Uterus (tissue), 4 donors: ENCODE data around the gene TBL2. TPM values are rescaled to one million over a fixed set of nuclear protein-coding genes. Genes with fewer than 3 reads are reported as not detected.

Experiments used
- DNase-seq, 2 donors: peaks; one replicate each; pipeline ENCODE4 v3.0.0-alpha.2; 2019 to 2020
- H3K27ac ChIP-seq, 2 donors: fragments of 200-600 bp; sonication (generic); 1 replicate in 1 of 2; 2 replicates in 1 of 2; pipeline ENCODE4 v1.5.1; 2016 to 2018
- H3K27me3 ChIP-seq, 2 donors: fragments of 200-600 bp; sonication (generic); one replicate each; pipeline ENCODE4 v1.5.1; 2018 to 2019; ENCODE audit warnings: control low read depth in 1 of 2
- H3K36me3 ChIP-seq, 2 donors: fragments of 200-600 bp; sonication (generic); one replicate each; pipeline ENCODE4 v1.5.1; 2019; ENCODE audit warnings: control low read depth in 1 of 2
- H3K4me1 ChIP-seq, 2 donors: fragments of 200-600 bp; sonication (generic); one replicate each; pipeline ENCODE4 v1.5.1; 2018 to 2019; ENCODE audit warnings: control low read depth in 1 of 2
- H3K4me3 ChIP-seq, 2 donors: fragments of 200-600 bp; sonication (generic); 1 replicate in 1 of 2; 2 replicates in 1 of 2; pipeline ENCODE4 v1.5.1; 2018 to 2019; ENCODE audit warnings: mild to moderate bottlenecking in 1 of 2
- H3K9me3 ChIP-seq, 2 donors: fragments of 200-600 bp; sonication (generic); one replicate each; pipeline ENCODE4 v1.5.1; 2019; ENCODE audit warnings: control low read depth in 1 of 2
- POLR2A ChIP-seq, 2 donors: fragments of 450-650 bp; IDR thresholded peaks; one replicate each; pipeline ENCODE4 v1.6.1; 2016; ENCODE audit warnings: antibody characterized with exemption in 2 of 2, mild to moderate bottlenecking in 1 of 2, moderate library complexity in 1 of 2
- intact Hi-C: fragments of 100-400 bp; cut with DNase I; formaldehyde crosslinking; loops from one replicate; pipeline ENCODE4 v1.15.1; 2023; ENCODE audit warnings: low total_unique reads
- total RNA-seq, 4 donors: library from RNA; depleted of rRNA in 3 of 4; stranded (reverse); fragments of >200 nt in 3 of 4; gene quantifications; one replicate each; pipeline versions ENCODE4 v1.1.0 to v1.2.4, GENCODE V29; 2014 to 2023
- TF ChIP-seq, protein P1 (sequence below), 4 experiments: fragments of 200-600 bp in 2 of 4; fragments of 450-650 bp in 2 of 4; sonication (generic) in 2 of 4; IDR thresholded peaks; one replicate each; pipeline ENCODE4 v1.5.1; 2016 to 2019; ENCODE audit warnings: antibody characterized with exemption in 4 of 4, mild to moderate bottlenecking in 2 of 4, moderate library complexity in 1 of 4
- donor health status: DM: yes; HTN: yes; CAD: no.

TBL2 gene
- total RNA-seq, 4 donors from 2014 or later: 21.5 to 106 (median 50.9) TPM

DNA sequence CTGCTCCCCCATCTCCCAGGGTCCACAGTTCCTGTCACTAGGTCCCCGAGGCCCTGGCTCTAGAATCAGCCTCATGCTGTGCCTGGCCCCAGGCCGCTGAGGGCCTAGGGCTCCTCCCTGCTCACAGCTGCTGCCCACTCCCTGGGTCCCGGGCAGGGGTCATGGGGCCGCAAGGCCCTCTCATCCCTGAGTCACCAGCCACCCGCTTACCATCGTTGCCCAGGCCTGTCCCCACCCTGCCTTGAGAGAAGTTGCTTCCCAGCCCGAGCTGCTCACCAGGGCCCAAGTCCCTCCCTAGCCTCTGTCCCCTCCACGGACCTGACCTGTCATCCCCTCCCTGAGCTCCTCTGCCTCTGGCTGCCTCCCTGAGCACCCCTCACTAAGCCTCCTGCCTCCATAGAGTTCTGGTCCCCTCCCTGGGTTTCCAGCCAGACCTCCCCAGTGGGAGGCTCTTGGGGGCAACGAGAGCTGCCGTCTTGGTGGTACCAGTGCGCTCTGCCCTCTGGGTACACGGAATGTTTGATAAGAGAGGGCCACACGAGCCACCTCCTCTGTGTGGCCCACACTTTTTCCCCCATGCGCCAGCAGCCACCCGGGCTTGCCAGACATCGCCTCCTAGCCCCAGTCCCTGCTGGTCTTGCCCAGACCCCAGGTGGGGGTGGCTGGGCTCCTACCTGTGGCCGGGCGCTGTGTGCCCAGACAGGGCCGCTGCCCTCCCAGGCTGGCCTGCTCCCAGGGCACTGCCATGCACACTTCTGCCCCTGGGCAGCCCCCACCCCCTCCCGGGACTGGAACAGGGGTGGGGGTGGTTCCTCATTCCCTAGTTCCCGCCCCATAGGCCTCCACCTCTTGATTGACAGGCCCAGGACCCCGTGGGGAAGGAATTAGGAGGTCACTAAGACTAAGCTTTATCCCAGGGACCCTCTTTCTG lies 24.6 kb upstream of the TBL2 start:
- Histone ChIP-seq H3K9me3 (no peaks in the 10 kb centered on the region), H3K27ac (no peak overlapping the region), H3K27me3 (peaks cover 0 to 4% of the 10 kb centered on the region in 2 donors), H3K4me1 (no peaks in the 10 kb centered on the region), H3K36me3 (no peaks in the 10 kb centered on the region), H3K4me3 (no peak overlapping the region)
- DNase-seq: no peak
- intact Hi-C loops: no loop called here
- TF ChIP-seq POLR2A (IDR thresholded peaks at IDR 0.05): no peak
- TF ChIP-seq, protein P1, sequence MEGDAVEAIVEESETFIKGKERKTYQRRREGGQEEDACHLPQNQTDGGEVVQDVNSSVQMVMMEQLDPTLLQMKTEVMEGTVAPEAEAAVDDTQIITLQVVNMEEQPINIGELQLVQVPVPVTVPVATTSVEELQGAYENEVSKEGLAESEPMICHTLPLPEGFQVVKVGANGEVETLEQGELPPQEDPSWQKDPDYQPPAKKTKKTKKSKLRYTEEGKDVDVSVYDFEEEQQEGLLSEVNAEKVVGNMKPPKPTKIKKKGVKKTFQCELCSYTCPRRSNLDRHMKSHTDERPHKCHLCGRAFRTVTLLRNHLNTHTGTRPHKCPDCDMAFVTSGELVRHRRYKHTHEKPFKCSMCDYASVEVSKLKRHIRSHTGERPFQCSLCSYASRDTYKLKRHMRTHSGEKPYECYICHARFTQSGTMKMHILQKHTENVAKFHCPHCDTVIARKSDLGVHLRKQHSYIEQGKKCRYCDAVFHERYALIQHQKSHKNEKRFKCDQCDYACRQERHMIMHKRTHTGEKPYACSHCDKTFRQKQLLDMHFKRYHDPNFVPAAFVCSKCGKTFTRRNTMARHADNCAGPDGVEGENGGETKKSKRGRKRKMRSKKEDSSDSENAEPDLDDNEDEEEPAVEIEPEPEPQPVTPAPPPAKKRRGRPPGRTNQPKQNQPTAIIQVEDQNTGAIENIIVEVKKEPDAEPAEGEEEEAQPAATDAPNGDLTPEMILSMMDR (IDR thresholded peaks at IDR 0.05): no peak

DNA sequence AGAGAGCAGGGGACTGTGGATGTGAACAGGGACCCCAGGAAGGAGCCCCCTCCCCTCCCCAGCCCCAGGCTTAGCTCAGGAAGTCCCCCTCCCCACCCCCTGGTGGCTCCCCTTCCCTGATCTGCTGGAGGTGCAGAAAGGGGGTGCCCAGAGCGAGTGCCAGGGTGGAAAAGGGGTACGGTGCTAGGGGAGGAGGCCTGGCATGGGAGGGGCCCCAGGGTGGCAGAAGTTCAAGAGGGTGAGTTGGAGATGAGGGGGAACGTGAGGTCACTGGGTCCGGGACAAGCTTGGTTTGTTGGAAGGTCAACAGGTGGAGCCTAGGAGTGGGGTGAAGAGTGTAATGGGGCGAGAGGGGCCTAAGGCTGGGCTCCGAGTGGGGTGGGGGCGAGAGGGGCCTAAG lies 21.5 kb upstream of the TBL2 start:
- intact Hi-C loops: no loop called here
- Histone ChIP-seq H3K4me1 (no peaks in the 10 kb centered on the region), H3K27ac (no peak overlapping the region), H3K36me3 (no peaks in the 10 kb centered on the region), H3K9me3 (no peaks in the 10 kb centered on the region), H3K4me3 (no peak overlapping the region), H3K27me3 (no peaks in the 10 kb centered on the region)
- no peak for TF ChIP-seq POLR2A (IDR thresholded peaks at IDR 0.05)
- TF ChIP-seq, protein P1 (IDR thresholded peaks at IDR 0.05): no peak
- DNase-seq: no peak

DNA sequence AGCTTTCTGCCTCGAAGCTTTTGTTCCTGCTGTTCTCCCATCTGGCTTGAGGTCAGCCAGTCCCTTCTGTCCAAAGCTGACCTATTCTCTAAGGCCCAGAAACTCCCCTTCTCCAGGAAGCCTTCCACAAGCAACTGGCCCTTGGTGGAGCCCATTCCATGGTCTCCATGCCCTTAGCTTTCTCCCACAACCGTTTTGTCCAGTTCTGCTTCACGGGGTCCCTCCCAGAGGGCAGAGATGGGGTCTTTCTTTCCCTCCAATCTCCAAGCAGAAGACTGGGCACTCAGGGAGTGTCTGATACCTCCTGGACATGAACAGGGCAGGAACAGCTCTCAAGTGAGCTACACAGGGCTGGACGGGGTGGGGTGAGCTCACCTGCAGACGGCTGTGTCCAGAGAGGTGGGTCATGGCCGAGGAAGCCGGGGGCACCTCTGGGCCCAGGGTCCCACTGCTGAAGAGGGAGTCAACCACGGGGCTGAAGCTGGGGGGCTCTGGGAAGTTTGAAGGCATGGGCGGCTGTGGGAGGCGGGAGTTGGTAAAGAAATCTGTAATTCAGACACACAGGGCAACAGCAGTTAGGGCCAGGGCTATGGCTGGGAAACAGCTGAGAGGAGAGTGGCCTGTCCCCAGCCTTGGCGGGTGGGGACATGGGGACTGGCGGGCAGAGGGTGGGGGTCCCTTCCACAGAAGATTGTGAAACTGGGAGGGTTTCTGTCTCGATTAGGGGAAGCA lies 20.9 kb upstream of the TBL2 start:
- no peaks in the 10 kb centered on the region for H3K4me1 ChIP-seq
- intact Hi-C loops: no loop called here
- no peaks in the 10 kb centered on the region for H3K27me3 ChIP-seq
- H3K27ac ChIP-seq: no peak overlapping the region
- no peak for TF ChIP-seq POLR2A (IDR thresholded peaks at IDR 0.05)
- TF ChIP-seq, protein P1 (IDR thresholded peaks at IDR 0.05): no peak
- H3K36me3 ChIP-seq: no peaks in the 10 kb centered on the region
- no peaks in the 10 kb centered on the region for H3K9me3 ChIP-seq
- no peak for DNase-seq
- H3K4me3 ChIP-seq: no peak overlapping the region

DNA sequence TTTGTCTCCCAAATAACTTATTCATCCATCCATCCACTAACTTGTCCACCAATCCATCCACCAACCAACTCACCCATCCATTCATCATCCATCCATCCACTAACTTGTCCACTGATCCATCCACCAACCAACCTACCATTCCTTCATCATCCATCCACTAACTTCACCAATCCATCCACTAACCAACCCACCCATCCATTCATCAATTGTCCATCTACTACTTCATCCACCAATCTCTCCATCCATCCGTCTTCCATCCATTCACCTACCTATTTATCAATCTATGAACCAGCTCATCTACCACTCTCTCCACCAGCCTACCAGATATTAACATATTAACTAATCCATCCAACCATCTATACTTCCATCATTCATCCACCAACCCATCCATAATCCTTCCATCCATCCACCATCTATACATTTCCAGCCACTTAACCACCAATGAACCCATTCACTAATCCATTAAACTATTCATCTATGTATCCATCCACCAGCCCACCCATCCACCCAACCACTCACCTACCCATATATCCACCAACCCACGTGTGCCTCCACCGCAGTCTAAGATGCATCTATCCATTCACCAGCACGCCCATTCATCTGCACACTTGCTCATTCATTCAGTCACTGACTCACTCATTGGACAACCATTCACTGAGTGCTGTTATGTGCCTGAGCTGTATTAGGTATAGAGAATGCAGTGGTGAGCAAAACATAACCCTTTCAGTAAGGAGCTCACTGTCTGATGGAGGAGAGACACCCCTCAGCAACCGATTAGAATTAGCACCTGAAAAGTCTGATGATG lies 19.8 kb upstream of the TBL2 start:
- Histone ChIP-seq H3K4me3 (no peak overlapping the region), H3K4me1 (no peaks in the 10 kb centered on the region), H3K27me3 (no peaks in the 10 kb centered on the region), H3K36me3 (no peaks in the 10 kb centered on the region), H3K9me3 (no peaks in the 10 kb centered on the region), H3K27ac (no peak overlapping the region)
- TF ChIP-seq, protein P1 (IDR thresholded peaks at IDR 0.05): no peak
- no peak for TF ChIP-seq POLR2A (IDR thresholded peaks at IDR 0.05)
- intact Hi-C loops: no loop called here
- DNase-seq: no peak
